GM21360 (cell line): Measurements from ENCODE around the gene AMOT.

Experiments
- ATAC-seq: cut with Tn5 transposase; IDR thresholded peaks from one replicate; pipeline ENCODE4 v1.9.1; 2021; ENCODE audit warnings: mild to moderate bottlenecking, moderate library complexity; ENCODE audit not compliant: unreplicated experiment

The AMOT gene

GRCh38 chrX:112841820-112842157 lies 1.2 kb upstream of the AMOT start:
- no peak for ATAC-seq

- ATAC-seq, result peak; percentile 84
Measured at GRCh38 chrX:112841114-112841819, 636 bp upstream of the AMOT start.

- ATAC-seq, result no peak
Measured at GRCh38 chrX:112839856-112840255, 775 bp downstream of the AMOT start.

- no peak for ATAC-seq
Measured at GRCh38 chrX:112837531-112837930, 3.1 kb downstream of the AMOT start.

GRCh38 chrX:112835019-112835418 lies 5.6 kb downstream of the AMOT start:
- ATAC-seq, result no peak

DNA sequence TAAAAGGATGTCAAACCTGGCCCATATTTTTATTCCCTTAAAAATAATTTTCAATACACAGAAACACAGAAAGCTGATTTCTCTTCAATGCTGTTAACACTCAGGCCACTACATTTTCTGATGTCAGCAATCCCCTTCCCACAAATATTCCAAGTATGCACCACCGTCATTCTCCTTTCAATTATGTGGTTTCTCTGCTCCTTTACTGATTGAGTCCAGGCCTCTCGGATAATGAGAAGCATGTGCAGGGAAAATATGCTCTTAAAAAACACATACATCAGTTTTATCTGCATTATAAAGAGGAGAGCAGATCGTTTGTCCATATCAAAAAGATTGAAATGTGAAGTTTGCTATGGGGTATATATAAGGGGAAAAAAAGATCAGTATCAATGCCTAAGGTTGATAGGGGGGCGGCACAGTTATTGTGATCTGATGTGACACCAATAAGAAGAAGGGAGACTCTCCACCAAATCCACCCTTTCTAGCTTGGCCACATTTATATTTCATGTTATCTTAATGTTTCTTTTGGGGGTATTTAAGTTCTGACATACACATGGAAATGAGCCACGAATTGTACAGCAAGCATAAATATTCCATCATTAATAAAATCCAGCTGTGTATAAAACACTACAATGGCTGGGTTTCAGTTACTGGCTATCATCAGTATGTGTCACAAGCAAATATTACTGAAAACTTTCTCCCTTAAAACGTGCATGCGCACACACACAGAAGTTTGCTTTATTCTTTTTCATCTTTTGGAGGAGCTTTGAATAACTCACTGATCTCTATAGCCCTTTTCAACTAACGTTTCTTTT lies 6.4 kb downstream of the AMOT start:
- no peak for ATAC-seq

DNA sequence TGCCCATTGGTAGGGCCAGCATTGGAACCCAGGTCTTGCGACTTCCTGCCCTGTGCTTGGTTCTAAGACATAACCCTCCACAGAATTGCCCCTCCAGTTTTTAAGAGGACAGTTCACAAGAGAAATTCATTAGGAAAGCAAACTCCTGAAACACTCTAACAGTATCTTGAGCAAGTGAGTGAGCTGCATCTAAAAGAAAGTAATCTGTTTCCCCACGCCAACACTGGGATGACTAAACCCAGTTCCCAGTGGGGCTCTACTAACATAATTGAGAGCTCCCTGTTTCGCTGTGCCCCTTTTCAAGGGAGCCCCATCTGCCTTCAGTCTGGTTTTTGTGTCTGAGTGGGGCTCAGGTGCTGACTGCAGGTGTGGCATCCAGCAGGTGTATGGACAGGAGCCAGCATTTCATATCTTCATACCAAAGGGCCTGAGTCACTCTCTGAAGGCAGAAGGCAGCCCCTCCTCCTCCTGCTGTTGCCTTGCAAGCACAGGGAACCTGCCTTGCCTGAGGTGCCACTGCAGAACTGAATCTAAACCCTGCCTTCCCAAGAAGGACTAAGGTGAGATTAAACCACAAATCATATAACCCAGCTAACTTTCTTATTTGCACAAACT lies 8.0 kb downstream of the AMOT start:
- no peak for ATAC-seq

GRCh38 chrX:112830540-112830939 lies 10.1 kb downstream of the AMOT start:
- no peak for ATAC-seq

- no peak for ATAC-seq
Measured at GRCh38 chrX:112827292-112827903, 13.2 kb downstream of the AMOT start.

DNA sequence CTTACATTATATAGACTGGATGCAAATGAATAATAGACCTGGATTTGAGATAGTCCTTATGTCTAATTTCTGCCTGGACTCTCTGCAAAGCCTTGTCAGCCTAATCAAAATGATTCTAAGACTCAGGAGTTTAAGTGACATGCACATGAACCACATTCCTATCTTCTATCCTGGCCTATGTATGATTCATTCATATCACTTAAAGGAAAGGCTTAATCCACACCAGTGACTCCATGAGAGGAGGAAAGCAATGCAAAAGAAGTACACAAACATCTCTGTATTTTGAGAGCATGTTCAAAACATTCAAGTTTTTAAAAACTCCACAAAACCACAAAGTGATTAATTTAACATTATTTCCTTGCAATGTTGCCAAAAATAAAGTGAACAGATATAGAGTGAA lies 14.6 kb downstream of the AMOT start:
- ATAC-seq, result no peak

DNA sequence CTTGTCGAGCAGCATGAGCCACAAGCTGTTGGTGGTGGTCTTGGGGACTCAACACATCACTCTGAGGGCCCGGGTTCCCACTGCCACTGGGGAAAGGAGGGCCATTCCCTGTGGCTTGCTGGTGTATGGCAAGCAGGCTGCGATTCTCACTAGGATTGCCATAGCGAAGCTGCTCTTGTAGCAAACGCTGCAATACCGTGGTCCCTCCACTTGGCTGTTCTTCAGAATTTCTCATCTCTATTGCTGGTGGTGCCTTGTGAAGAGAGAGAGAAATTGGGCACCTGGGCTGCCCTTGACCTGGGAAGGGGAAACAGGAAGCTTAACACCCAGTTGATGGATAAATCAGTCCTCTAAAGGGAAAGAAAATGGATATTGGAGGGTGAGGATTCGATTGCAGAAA lies 17.7 kb downstream of the AMOT start:
- no peak for ATAC-seq

- ATAC-seq, result no peak
Measured at GRCh38 chrX:112820364-112821268, 20.0 kb downstream of the AMOT start.

- ATAC-seq, result no peak
Measured at GRCh38 chrX:112819813-112820212, 20.8 kb downstream of the AMOT start.

DNA sequence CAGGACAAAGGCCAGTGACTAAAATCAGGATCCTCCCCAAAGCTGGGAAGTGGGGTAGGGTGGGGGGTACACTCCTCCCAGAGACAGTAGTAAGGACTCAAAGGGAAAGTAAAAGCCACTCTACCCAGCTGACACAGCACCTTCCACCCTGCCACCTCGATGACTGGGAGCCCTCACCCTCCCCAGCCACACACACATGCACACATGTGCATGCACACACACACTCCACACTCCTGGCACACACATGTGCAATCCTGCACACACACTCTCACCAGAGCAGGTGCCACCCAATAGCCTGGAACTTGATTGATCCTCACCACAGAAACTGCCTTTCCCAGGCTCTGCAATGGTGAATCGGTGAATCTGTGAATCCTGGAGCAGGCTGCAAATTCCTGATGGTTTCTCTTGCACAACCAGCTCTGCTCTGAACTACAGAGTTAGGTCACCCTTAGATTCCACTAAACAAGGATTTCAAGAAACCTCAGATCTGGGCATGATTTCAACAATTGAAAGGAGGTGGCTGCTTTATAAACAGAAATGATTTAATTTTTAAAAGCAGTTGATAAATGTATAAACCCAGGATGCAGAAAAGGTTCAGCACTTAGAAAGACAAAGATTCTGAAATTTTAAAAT lies 21.5 kb downstream of the AMOT start:
- no peak for ATAC-seq

DNA sequence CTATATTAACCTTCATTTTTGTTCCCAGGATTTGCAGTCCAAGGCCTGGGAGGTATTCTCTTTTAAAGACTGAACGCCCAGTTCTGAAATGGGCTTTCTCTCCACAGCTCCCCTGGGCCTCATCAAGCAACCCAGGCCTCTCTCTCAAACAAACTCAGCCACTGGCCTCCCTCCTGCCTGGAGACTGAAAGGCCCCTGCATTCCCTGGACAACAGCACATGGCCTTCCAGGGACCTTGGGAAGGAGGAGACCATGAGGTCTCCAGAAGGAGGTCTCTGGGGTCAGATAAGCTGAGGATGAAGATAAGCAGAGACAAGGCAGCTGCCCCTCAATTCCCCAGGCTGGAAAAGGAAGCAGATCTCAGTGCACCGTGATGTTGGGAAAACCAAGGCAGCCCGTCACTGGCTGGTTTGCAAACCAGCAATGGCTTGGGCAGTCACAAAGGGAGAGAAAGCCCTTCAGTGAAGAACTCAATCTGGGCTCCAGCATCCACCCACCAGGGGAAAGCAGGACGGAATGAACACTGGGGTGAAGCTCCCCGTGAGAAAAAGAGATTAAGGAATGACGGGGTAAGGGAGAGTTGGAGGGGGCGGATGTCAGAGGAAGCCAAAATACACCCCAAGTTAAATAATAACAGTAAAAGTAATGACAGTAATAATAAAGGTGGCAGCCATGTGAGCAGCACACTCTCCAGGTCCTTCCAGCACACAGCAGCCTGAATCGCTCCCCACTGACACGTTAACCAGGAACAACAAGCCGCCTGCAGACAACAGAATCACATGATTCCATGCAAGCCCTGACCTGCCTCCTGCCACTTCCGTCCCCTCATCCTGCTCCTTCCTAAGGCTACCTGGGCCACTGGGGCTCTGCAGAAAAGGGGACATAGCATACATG lies 22.3 kb downstream of the AMOT start:
- no peak for ATAC-seq

DNA sequence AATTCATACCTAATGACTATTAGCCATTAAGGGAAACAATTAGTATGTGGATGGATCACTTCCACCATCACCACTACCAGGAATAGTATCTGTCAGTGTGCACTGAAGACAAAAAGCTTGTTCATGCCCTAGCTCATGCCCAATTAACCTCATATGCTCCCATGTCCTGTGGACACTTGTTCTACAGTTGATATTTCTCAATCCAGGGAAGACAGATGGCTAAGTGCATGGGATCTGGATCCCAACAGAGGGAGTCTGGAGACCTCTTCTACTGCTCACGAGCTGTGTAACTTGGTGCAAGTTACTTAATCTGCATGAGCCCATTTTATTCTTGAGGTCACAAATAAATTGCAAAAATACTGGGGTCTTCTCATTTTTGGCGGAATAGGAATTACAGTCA lies 23.7 kb downstream of the AMOT start:
- ATAC-seq, result no peak

DNA sequence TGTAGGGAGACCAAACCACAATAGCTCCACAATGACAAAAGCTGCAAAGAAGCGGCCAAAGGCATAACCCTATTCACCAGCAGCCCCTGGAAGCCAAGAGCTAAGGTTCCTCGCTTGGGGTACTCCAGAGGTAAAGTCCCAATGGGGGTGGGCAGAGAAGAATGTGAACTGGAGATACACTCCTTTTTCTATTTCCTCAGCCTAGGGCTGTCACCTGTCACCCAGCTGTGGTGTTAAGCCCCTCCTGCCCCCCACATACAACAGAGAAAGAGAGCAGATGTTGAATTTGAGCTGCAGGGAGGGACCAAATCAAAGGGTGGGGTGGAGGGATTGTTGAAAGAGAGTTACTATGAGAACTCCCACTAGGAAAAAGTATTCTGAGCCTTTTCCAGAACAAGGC lies 26.1 kb downstream of the AMOT start:
- ATAC-seq, result no peak

GRCh38 chrX:112812741-112813140 lies 27.9 kb downstream of the AMOT start:
- no peak for ATAC-seq

- ATAC-seq, result no peak
Measured at GRCh38 chrX:112808651-112809195, 31.9 kb downstream of the AMOT start.
